ENCODE measurements around the gene SPRYD3. TPM values are rescaled to one million over a fixed set of nuclear protein-coding genes. Genes with fewer than 3 reads are reported as not detected.

The SPRYD3 gene
- total and polyA plus RNA-seq, 10 donors, result 10.8 to 44.5 (median 34.4) TPM

- peak; percentile 5 to 58 (median 30) for TF ChIP-seq POLR2AphosphoS5 (IDR thresholded peaks at IDR 0.05)
- TF ChIP-seq CTCF (IDR thresholded peaks at IDR 0.05 in 8 of 11, conservative IDR thresholded peaks at IDR 0.05 in 3 of 11), result peak; percentile 45 to 74 (median 68)
- no peak for TF ChIP-seq POLR2A (IDR thresholded peaks at IDR 0.05)
- H3K27ac ChIP-seq, result peak overlapping the region; percentile 67 to 94 (median 87)
- H3K4me1 ChIP-seq, result peaks cover 21 to 97% (median 51%) of the 10 kb centered on the region in 6 donors
- DNase-seq, result peak; percentile 85
- peak overlapping the region; percentile 57 to 90 (median 68) for H3K4me3 ChIP-seq
- intact Hi-C loops (cut with DNase I; ENCODE audit: low total_unique reads), result no loop called here
- no peaks in the 10 kb centered on the region for H3K27me3 ChIP-seq (replicated peaks in 1 of 7)
- no peaks in the 10 kb centered on the region for H3K9me3 ChIP-seq
- 34 to 39% (median 36%) methylated on average over 10 to 16 of the region's 16 CpGs for WGBS, 5 donors
- peaks cover 0 to 56% (median 14%) of the 10 kb centered on the region in 6 donors for H3K36me3 ChIP-seq
Observed at GRCh38 chr12:53053218-53054111, 25.7 kb downstream of the SPRYD3 start.

- peak; percentile 63 to 79 (median 65) for TF ChIP-seq POLR2AphosphoS5 (IDR thresholded peaks at IDR 0.05)
- TF ChIP-seq CTCF (IDR thresholded peaks at IDR 0.05 in 8 of 11, conservative IDR thresholded peaks at IDR 0.05 in 3 of 11), result no peak
- TF ChIP-seq POLR2A (IDR thresholded peaks at IDR 0.05), result no peak
- peaks cover 21 to 98% (median 58%) of the 10 kb centered on the region in 6 donors for H3K4me1 ChIP-seq
- H3K4me3 ChIP-seq, result peak overlapping the region in 6 of 8 donors; percentile 59 to 78 (median 67)
- intact Hi-C loops (cut with DNase I; ENCODE audit: low total_unique reads), result no loop called here
- peak overlapping the region; percentile 68 to 94 (median 89) for H3K27ac ChIP-seq
- no peaks in the 10 kb centered on the region for H3K9me3 ChIP-seq
- 46 to 74% (median 63%) methylated on average over 9 to 11 of the region's 11 CpGs for WGBS, 5 donors
- DNase-seq, result no peak
- peaks cover 0 to 47% (median 7%) of the 10 kb centered on the region in 6 donors for H3K36me3 ChIP-seq
- H3K27me3 ChIP-seq (replicated peaks in 1 of 7), result no peaks in the 10 kb centered on the region
Observed at GRCh38 chr12:53052419-53053217, 26.6 kb downstream of the SPRYD3 start.

- TF ChIP-seq POLR2A (IDR thresholded peaks at IDR 0.05) (no peak), POLR2AphosphoS5 (IDR thresholded peaks at IDR 0.05) (no peak), CTCF (IDR thresholded peaks at IDR 0.05 in 8 of 11, conservative IDR thresholded peaks at IDR 0.05 in 3 of 11) (no peak)
- Histone ChIP-seq H3K4me3 (peak overlapping the region; percentile 13 to 78 (median 63)), H3K9me3 (no peaks in the 10 kb centered on the region), H3K27me3 (replicated peaks in 1 of 7) (no peaks in the 10 kb centered on the region), H3K36me3 (peaks cover 0 to 40% (median 4%) of the 10 kb centered on the region in 6 donors), H3K4me1 (peaks cover 21 to 93% (median 57%) of the 10 kb centered on the region in 6 donors), H3K27ac (peak overlapping the region; percentile 41 to 94 (median 89))
- DNase-seq, result no peak
- 44 to 78% (median 60%) methylated on average over 2 to 7 of the region's 7 CpGs for WGBS, 5 donors
- intact Hi-C loops (cut with DNase I; ENCODE audit: low total_unique reads), result no loop called here
Observed at GRCh38 chr12:53051881-53052412, 27.2 kb downstream of the SPRYD3 start.
